Aorta (tissue), 5 donors: ENCODE measurements around the gene MINDY4. TPM values are rescaled to one million over a fixed set of nuclear protein-coding genes. Genes with fewer than 3 reads are reported as not detected.

ENCODE experiments used
- ATAC-seq: fragments of 200-7000 bp; cut with Tn5 transposase; one replicate; pipeline ENCODE4 v1.9.1; 2022; ENCODE audit warnings: moderate library complexity; ENCODE audit not compliant: low FRiP score
- DNase-seq, 2 donors: peaks; one replicate each; pipeline ENCODE4 v3.0.0-alpha.2; 2020
- H3K27ac ChIP-seq, 2 donors: one replicate each; pipeline ENCODE4 v1.5.1; 2013; ENCODE audit warnings: low read length in 2 of 2, mild to moderate bottlenecking in 2 of 2, moderate library complexity in 2 of 2, control low read depth in 1 of 2, inconsistent platforms in 1 of 2, low read depth in 1 of 2
- H3K27me3 ChIP-seq, 2 donors: one replicate each; pipeline ENCODE4 v1.6.1; 2013; ENCODE audit warnings: control low read depth in 1 of 2, low read length in 1 of 2, mild to moderate bottlenecking in 1 of 2, moderate library complexity in 1 of 2; ENCODE audit not compliant: insufficient read depth in 2 of 2, control insufficient read depth in 1 of 2
- H3K36me3 ChIP-seq, 2 donors: one replicate each; pipeline ENCODE4 v1.6.1; 2013; ENCODE audit warnings: control low read depth in 1 of 2, low read length in 1 of 2, mild to moderate bottlenecking in 1 of 2; ENCODE audit not compliant: insufficient read depth in 2 of 2, control insufficient read depth in 1 of 2
- H3K4me1 ChIP-seq, 2 donors: one replicate each; pipeline ENCODE4 v1.6.1; 2013; ENCODE audit warnings: low read length in 2 of 2, control low read depth in 1 of 2, mild to moderate bottlenecking in 1 of 2, moderate library complexity in 1 of 2; ENCODE audit not compliant: insufficient read depth in 2 of 2, control insufficient read depth in 1 of 2
- H3K4me3 ChIP-seq, 2 donors: one replicate each; pipeline ENCODE4 v1.5.1; 2013; ENCODE audit warnings: low read length in 2 of 2, control low read depth in 1 of 2, mild to moderate bottlenecking in 1 of 2
- H3K9me3 ChIP-seq: one replicate; pipeline ENCODE4 v1.6.1; 2013; ENCODE audit warnings: mild to moderate bottlenecking, low read length; ENCODE audit not compliant: control insufficient read depth
- WGBS, 2 donors: extraction: QIAGEN DNeasy Blood & Tissue Kit; methylation state at CpG; one replicate each; pipeline ENCODE4 v1.1.7; 2013; 5-methylcytosine and 5-hydroxymethylcytosine counted together
- intact Hi-C, 2 donors: fragments of 100-400 bp; cut with DNase I; formaldehyde crosslinking; loops; one replicate each; pipeline versions ENCODE4 v1.14.2 to v1.15.0; 2022
- polyA plus RNA-seq, 2 donors: library from polyadenylated mRNA; stranded (reverse); fragments of 200-250 nt; gene quantifications; one replicate each; pipeline ENCODE4 v1.2.3, GENCODE V29; 2013
- total RNA-seq, 2 donors: library from RNA; stranded (reverse); fragmentation: NEBNext Ultra II Directional; extraction: Animal tissue kit (Norgen Biotek cat#: 25700); gene quantifications; one replicate each; pipeline ENCODE4 v1.2.1, GENCODE V29; 2021
- donor health status: healthy with polysubstance abuse.
- donor health status: Bipolar disorder and iron deficiency.
- donor health status: DM: no; HTN: no; CAD: no.
- donor health status: DM: no; HTN: no; CAD: no.
- donor health status: DM: yes; HTN: yes; CAD: no.

MINDY4 gene
- total and polyA plus RNA-seq, 4 donors, result 3.1 to 26.1 (median 21.2) TPM

DNA sequence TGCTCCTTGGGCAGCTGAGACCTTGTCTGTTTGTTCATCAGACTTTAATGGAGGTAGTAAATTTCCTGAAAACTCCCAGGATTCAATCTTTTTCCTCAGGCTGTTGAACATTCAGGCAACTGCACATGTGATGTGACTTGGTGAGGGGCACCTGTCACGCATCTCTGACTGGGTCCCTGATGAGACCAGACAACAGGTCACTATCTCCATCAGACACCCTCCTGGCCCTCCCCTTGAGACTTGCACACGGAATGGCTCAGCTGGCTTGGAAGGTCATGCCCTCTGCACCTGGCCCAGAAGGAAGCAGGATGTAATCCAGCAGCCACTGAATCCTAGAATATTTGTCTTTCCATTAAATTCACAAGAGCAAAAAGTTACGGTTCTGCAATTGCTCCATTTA lies 156.3 kb downstream of the MINDY4 start:
- Histone ChIP-seq H3K4me3 (no peak overlapping the region), H3K36me3 (peaks cover 0 to 16% of the 10 kb centered on the region in 2 donors), H3K27me3 (no peaks in the 10 kb centered on the region), H3K27ac (no peak overlapping the region), H3K4me1 (no peaks in the 10 kb centered on the region), H3K9me3 (no peaks in the 10 kb centered on the region)
- no peak for DNase-seq
- no peak for ATAC-seq
- 72 to 75% methylated on average over 3 of the region's 3 CpGs for WGBS, 2 donors
- intact Hi-C loops, result no loop called here

DNA sequence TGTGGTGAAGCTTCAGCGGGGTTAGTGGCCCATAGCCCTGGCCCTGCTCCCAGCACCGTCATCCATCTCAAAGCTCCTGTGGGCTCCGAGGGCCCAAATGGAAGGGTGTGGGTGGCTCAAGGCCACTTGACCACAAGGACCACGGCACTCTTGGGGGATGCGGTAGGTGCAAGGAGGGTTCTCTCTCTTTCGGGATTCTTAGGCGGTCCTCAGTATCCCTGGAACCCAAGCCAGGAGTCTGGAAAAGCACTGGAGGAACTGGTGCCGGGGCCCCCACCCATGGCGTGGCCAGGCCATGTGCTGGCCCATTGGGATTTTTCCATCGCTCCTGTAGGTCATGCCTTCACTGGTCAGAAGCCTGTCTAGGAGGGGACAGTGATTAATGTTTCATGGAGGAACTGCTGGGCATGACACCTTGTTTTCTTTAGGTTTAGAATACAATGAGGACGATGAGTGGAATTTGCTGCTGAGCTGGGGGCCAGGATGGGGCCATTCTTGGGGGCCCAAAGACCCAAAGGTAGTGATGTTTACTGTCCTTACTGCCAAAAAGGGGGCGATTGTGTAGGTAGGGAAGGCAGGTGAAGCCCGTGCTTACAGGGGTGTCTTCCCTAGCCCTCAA lies 157.1 kb downstream of the MINDY4 start:
- peaks cover 0 to 13% of the 10 kb centered on the region in 2 donors for H3K36me3 ChIP-seq
- no peaks in the 10 kb centered on the region for H3K27me3 ChIP-seq
- H3K4me3 ChIP-seq, result no peak overlapping the region
- H3K27ac ChIP-seq, result no peak overlapping the region
- DNase-seq, result peak in 1 of 2 donors; percentile 61
- intact Hi-C loops, result no loop called here
- H3K4me1 ChIP-seq, result no peaks in the 10 kb centered on the region
- ATAC-seq, result no peak
- WGBS, 2 donors, result 90 to 91% methylated on average over 13 of the region's 13 CpGs
- H3K9me3 ChIP-seq, result no peaks in the 10 kb centered on the region

- H3K36me3 ChIP-seq, result peaks cover 0 to 4% of the 10 kb centered on the region in 2 donors
- ATAC-seq (no peak), DNase-seq (no peak)
- H3K4me1 ChIP-seq, result no peaks in the 10 kb centered on the region
- intact Hi-C loops, result no loop called here
- H3K9me3 ChIP-seq, result no peaks in the 10 kb centered on the region
- no peak overlapping the region for H3K27ac ChIP-seq
- no peaks in the 10 kb centered on the region for H3K27me3 ChIP-seq
- 61 to 63% methylated on average over 4 of the region's 4 CpGs for WGBS, 2 donors
- no peak overlapping the region for H3K4me3 ChIP-seq
These were observed 158.5 kb downstream of the MINDY4 start for GRCh38 chr7:30929686-30930085.

DNA sequence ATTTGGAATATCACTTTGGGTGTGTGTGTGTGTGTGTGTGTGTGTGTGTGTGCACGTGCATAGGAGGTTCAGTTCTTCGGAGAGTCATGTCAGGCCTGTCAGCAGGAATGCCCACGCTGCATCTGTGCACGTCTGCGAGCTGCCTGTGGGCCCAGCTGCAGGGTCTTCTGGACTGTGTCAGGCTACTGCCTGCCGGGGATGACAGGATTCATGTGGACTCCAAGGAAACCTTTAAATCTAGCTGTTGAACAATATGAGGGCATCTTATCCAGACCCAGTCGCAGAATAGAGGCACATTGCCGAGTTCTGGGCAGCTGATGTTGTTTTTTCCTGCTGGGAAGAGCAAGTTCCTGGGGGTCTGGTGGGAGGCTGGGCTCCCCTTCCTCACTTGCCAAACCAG lies 159.4 kb downstream of the MINDY4 start:
- Histone ChIP-seq H3K27ac (no peak overlapping the region), H3K36me3 (no peaks in the 10 kb centered on the region), H3K4me3 (no peak overlapping the region), H3K27me3 (no peaks in the 10 kb centered on the region), H3K9me3 (no peaks in the 10 kb centered on the region), H3K4me1 (no peaks in the 10 kb centered on the region)
- DNase-seq (no peak), ATAC-seq (no peak)
- 26% methylated on average over 8 of the region's 8 CpGs for WGBS, 2 donors
- intact Hi-C loops, result no loop called here

DNA sequence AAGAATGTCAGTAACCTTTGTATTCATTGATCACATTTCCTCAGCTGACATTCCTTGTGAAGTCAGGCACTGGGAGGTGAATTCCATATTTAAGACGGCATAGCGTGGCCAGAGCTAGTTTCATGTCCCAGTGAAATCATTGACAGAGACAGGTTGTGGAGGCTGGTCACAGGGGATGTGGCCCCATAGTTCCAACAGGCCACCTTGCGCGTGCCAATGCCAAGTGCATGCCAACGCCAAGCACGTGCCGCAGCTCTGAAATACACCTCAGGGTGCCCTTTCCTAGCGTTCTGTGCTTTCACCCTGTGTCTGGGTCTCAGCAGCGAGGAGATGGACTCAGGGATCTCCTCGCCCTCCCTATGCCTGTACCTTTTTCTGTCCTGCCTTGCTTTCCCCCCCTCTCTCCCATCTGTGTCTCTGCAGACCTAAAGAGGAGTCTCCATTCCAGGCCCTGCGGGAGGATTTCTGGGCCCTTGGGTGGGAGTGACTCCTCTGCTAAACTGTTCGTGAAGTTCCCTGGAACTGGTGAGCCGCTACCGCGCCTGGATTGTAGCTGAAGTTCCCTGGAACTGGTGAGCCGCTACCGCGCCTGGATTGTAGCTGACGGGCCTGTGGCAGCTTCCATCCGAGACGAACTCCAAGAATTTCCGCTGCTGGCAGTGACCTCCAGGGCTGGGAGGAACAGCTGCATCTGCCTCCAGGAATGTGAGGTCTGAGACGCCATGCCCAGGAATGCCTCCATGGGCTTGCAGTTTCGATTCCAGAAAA lies 160.1 kb downstream of the MINDY4 start:
- Histone ChIP-seq H3K36me3 (no peaks in the 10 kb centered on the region), H3K27me3 (no peaks in the 10 kb centered on the region), H3K9me3 (no peaks in the 10 kb centered on the region), H3K27ac (no peak overlapping the region), H3K4me3 (no peak overlapping the region), H3K4me1 (no peaks in the 10 kb centered on the region)
- intact Hi-C loops, result no loop called here
- ATAC-seq (no peak), DNase-seq (peak in 1 of 2 donors; percentile 47)
- 92% methylated on average over 24 of the region's 24 CpGs for WGBS, 2 donors

GRCh38 chr7:30931929-30932540 lies 160.8 kb downstream of the MINDY4 start:
- 92% methylated on average over 9 of the region's 9 CpGs for WGBS, 2 donors
- Histone ChIP-seq H3K4me3 (no peak overlapping the region), H3K36me3 (no peaks in the 10 kb centered on the region), H3K27ac (no peak overlapping the region), H3K4me1 (no peaks in the 10 kb centered on the region), H3K27me3 (no peaks in the 10 kb centered on the region), H3K9me3 (no peaks in the 10 kb centered on the region)
- intact Hi-C loops, result no loop called here
- no peak for DNase-seq
- ATAC-seq, result no peak

GRCh38 chr7:30932562-30932961 lies 161.3 kb downstream of the MINDY4 start:
- 75 to 76% methylated on average over 6 of the region's 6 CpGs for WGBS, 2 donors
- Histone ChIP-seq H3K27me3 (no peaks in the 10 kb centered on the region), H3K9me3 (no peaks in the 10 kb centered on the region), H3K27ac (no peak overlapping the region), H3K4me1 (no peaks in the 10 kb centered on the region), H3K4me3 (no peak overlapping the region), H3K36me3 (no peaks in the 10 kb centered on the region)
- DNase-seq (no peak), ATAC-seq (no peak)
- intact Hi-C loops, result no loop called here

DNA sequence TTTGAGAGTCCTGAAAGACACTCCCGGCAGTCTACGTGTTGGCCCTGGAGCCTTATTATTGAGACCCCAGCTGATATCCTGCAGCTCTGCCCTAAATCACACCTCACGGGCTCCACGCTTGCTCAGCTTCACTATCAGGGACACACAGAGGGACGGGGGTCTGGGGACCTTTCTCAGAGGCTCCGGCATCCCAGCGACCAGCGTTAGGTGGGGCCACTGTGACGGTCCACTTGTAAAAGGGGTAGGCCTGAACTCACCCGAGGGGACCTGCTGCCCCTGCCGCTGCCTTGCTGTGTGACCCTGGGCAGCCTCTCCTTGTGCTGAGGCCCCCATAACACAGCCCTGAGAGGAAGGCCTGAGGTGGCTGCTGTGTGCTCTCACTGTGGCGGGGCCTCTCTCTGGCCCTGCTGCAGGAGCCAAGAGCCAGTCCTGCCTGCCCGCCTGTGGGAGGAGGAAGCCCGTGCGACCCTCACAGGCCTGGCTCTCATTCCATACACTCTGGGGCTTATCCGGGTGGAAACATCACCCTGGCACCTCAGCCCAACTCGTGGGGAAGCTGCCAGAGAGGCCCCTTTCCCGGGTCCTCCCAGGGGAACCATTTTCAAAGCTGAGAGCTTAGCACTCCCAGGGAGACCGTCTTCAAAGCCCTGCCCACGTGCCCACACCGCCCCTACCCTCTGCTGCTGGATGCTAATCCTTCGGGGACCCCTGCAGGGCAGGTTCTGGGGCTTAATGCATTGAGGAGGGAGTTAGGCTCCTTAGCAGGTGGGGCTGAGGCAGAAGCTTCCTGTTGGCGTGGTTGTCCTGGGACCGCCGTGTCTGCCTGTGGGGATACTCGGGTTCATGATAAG lies 162.1 kb downstream of the MINDY4 start:
- intact Hi-C loops, result no loop called here
- Histone ChIP-seq H3K9me3 (no peaks in the 10 kb centered on the region), H3K27me3 (no peaks in the 10 kb centered on the region), H3K4me3 (no peak overlapping the region), H3K27ac (no peak overlapping the region), H3K36me3 (no peaks in the 10 kb centered on the region), H3K4me1 (no peaks in the 10 kb centered on the region)
- ATAC-seq, result no peak
- DNase-seq, result peak in 1 of 2 donors; percentile 41
- WGBS, 2 donors, result 75 to 76% methylated on average over 26 of the region's 26 CpGs
